ENCODE results near the gene KDM4C.

The KDM4C gene

DNA sequence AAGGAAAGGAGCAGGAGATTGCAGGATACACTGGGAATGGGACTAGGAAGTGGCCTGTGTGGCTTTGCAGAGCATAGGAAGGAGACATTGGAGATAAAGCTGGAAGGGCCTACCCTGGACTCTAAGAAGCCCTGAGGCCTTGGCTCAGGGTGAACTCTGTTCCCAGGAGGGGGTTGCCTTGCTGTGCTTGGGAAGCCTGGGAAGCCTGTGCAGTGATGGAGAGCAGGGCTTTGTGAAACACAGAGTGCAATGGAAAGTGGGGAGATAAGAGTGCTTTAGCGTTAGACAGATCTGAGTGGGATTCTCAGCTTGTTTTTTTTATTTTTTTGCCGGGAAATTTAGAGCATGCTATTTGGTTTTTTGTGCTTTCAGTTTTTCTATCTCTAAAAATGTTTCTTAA is 437.8 kb downstream of the KDM4C start:
- Mint-ChIP-seq H3K9me3 (peaks cover 6% of the 10 kb centered on the region), H3K4me3 (no peak overlapping the region), H3K27me3 (ENCODE audit: low read depth) (no peaks in the 10 kb centered on the region), H3K36me3 (ENCODE audit: low read depth) (peaks cover 1% of the 10 kb centered on the region), H3K27ac (no peak overlapping the region), H3K4me1 (ENCODE audit: low read depth) (peaks cover 3% of the 10 kb centered on the region)

DNA sequence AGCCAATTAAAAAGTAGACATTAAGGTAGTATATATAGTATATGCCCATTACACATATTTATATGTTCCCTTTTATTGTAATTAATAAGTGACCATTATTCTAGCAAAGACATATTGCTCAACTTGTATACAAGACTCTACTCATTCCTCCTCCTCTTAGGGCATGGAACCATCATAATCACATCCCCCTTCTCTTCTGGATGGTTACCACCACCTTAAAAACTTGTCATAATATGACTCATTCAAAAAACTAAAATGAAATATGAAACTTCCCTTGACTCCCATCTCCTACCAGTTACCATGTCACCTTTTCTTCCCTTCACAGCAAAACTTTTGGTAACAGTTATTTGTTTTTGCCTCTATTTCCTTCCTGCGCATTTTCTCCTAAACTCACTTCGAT is 438.7 kb downstream of the KDM4C start:
- Mint-ChIP-seq H3K27me3 (ENCODE audit: low read depth) (peaks cover 9% of the 10 kb centered on the region), H3K4me3 (no peak overlapping the region), H3K9me3 (no peaks in the 10 kb centered on the region), H3K27ac (no peak overlapping the region), H3K4me1 (ENCODE audit: low read depth) (peaks cover 3% of the 10 kb centered on the region), H3K36me3 (ENCODE audit: low read depth) (no peaks in the 10 kb centered on the region)

DNA sequence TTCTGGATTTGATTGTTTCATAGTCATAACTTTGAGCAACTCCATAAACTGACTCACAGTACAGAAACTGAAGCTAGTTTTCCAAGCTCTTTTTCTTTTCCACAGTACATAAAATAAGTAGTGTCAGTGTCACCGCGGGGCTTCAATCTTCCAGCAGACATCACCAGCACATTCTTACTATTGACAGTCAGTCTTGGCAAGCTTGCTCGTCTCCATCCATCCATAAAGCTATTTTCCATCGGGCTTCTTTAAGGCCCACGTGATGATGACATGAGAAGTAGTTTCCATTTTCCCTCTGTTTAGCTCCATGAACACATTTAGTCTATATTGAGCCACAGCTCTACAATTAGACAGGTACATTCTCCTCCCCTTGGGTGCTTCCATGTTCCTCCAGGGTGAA is 443.4 kb downstream of the KDM4C start:
- no peak overlapping the region for H3K4me3 Mint-ChIP-seq

DNA sequence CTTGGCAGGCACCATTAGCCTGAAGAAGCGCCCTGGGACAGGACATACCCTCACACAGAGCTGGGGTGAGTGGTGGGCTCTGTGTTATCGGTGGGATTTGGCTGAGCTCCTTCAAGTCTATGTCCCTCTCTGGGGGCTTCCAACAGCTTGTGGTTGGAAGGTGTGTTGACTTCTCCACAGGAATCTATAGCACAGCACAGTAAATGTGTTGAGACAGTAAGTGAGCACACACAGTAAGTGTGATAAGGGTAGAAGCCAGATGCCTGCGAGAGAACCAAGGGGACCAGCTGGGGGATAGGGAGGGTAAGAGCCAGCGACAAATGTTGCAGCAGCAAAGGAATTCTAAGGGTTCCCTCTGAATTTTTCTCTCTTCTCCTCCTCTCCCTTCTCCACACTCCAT is 448.0 kb downstream of the KDM4C start:
- no peak overlapping the region for H3K27ac Mint-ChIP-seq
- H3K36me3 Mint-ChIP-seq (ENCODE audit: low read depth): no peaks in the 10 kb centered on the region
- no peak overlapping the region for H3K4me3 Mint-ChIP-seq

More for the DNA sequence above, 443.4 kb downstream of the KDM4C start:
- H3K27me3 Mint-ChIP-seq (ENCODE audit: low read depth): peaks cover 22% of the 10 kb centered on the region
- H3K9me3 Mint-ChIP-seq: no peaks in the 10 kb centered on the region
- peaks cover 5% of the 10 kb centered on the region for H3K4me1 Mint-ChIP-seq (ENCODE audit: low read depth)
- H3K36me3 Mint-ChIP-seq (ENCODE audit: low read depth): no peaks in the 10 kb centered on the region
- no peak overlapping the region for H3K27ac Mint-ChIP-seq

DNA sequence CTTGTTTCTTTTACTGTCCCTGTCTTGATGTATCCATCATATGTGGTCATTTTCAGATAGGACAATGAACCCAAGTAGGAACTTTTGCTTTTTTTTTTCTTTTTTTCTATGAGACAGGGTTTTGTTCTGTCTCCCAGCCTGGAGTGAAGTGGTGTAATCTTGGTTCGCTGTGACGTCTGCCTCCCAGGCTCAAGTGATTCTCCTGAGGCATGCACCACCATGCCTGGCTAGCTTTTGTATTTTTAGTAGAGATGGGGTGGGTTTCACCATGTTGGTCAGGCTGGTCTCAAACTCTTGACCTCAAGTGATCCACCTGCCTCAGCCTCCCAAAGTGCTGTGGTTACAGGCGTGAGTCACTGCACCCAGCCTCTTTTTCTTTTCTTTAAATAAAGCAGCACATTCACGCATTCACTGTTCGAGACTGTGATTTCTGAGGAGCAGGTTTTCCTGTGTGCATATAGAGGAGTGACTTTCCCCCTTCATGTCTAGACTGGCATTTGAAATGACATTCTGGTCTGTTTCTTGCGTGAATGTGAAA is 448.5 kb downstream of the KDM4C start:
- Mint-ChIP-seq H3K36me3 (ENCODE audit: low read depth) (no peaks in the 10 kb centered on the region), H3K27me3 (ENCODE audit: low read depth) (peaks cover 38% of the 10 kb centered on the region), H3K4me3 (no peak overlapping the region), H3K9me3 (no peaks in the 10 kb centered on the region), H3K27ac (no peak overlapping the region), H3K4me1 (ENCODE audit: low read depth) (peaks cover 2% of the 10 kb centered on the region)

More for the DNA sequence above, 448.0 kb downstream of the KDM4C start:
- Mint-ChIP-seq H3K27me3 (ENCODE audit: low read depth) (peaks cover 41% of the 10 kb centered on the region), H3K9me3 (no peaks in the 10 kb centered on the region), H3K4me1 (ENCODE audit: low read depth) (peaks cover 2% of the 10 kb centered on the region)

DNA sequence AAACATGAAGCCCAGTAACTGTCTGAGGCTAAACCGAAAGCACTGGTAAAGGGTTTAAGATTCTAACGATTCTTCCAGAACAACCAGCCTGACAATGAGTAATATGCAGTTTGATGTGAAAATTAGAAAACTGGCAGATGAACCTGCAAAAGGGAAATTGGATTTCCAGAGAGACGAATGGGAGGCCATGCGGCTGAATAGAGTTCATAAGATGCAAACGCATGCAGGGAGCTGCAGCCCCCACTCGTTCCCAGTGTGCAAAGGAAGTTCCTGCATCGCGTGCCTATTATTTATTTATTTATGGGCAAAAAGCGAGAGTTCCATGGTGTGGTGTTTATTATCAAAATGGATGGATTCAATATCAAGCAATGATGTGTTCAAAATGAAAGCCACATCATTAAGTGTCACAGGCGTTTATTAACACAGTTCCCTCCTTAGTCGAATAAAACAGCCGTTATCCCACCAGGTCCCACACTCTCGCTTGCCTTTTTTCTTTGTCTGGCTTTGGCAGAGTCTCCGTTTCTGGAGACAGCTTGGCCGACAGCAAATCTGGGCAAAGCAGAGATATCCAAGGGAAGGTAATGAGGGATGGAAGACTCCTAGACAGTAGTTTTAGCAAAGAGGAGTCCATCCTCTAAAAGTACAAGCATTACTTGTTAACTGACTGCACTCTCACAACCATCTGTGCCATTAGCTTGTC is 451.4 kb downstream of the KDM4C start:
- Mint-ChIP-seq H3K4me1 (ENCODE audit: low read depth) (peaks cover 9% of the 10 kb centered on the region), H3K4me3 (no peak overlapping the region), H3K9me3 (no peaks in the 10 kb centered on the region), H3K36me3 (ENCODE audit: low read depth) (no peaks in the 10 kb centered on the region), H3K27me3 (ENCODE audit: low read depth) (peaks cover 48% of the 10 kb centered on the region), H3K27ac (no peak overlapping the region)

DNA sequence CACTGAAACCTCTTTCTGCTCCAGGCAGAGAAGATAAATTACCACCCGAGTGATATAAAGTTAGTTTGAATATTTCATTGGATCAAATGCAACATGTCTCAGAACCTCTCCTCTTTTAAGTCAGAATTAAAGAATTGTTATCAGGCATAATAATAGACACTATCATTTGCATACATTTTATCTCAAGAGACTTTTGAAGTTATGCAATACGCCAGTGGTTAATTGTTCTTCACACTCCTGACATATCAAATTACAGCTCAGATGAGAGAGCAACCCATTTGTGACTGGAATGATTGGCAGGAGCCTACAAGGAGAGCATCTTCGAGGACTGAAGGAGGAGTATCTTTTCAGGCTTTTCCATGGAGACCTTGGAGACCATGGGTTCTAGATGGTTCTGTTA is 452.2 kb downstream of the KDM4C start:
- Mint-ChIP-seq H3K4me3 (no peak overlapping the region), H3K27me3 (ENCODE audit: low read depth) (peaks cover 49% of the 10 kb centered on the region), H3K27ac (no peak overlapping the region), H3K36me3 (ENCODE audit: low read depth) (no peaks in the 10 kb centered on the region), H3K4me1 (ENCODE audit: low read depth) (peaks cover 9% of the 10 kb centered on the region), H3K9me3 (no peaks in the 10 kb centered on the region)

DNA sequence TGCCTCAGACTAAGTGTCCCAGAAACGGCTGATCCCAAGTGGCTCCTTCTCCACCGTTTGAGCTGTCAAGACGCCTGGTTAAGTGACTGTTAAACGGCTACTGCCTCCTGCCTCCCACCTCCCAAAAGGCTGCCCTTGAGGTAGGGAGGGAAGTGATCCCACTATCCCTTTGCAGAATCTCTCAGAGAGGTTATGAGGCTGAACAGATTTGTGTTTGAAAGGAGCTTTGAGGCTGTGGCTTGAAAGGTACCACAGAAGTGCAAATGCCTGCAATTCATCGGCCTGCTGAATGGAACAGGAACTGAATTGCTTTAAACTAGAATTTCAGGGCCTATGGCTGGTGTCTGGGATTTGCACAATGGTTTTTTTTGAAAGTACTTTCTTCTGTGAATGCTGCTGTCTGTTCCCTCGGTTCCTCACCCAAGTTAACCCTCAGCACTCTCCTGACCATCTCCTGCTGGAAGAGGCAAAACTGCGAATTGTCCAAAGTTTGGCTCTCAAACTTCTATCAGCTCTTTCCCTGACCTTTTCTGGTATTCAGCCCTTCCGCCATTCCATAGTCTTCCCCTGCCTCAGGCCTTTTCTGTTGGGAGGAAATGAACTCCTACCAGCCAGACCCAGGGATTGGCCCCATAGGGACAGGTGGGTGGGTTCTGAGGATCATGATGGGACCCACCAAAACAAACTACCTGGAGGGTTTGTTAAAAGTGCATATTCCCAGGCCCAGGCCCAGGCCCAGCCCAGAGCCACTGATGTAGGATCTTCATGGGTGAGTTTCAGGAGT is 453.3 kb downstream of the KDM4C start:
- Mint-ChIP-seq H3K27ac (no peak overlapping the region), H3K4me1 (ENCODE audit: low read depth) (peaks cover 9% of the 10 kb centered on the region), H3K9me3 (no peaks in the 10 kb centered on the region), H3K36me3 (ENCODE audit: low read depth) (no peaks in the 10 kb centered on the region), H3K27me3 (ENCODE audit: low read depth) (peaks cover 49% of the 10 kb centered on the region), H3K4me3 (no peak overlapping the region)

DNA sequence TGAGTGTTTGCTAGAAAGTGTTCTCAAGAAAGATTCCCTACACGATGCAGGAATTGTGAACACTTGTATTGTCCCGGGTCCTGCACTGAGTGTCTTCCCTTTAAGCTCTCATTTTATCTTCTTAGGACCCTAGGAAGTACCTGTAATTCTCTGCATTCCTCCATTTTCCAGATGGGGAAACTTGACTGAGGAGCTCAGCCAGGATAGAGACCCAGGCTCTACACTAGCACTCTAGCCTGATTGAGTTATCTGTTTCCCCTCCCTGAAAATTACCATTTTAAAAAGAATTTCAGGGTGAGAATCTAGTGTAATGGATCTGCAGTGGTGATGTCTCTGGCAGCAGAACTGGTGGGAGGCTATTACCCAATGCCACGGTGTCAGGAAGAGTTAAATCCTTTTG is 453.9 kb downstream of the KDM4C start:
- no peaks in the 10 kb centered on the region for H3K9me3 Mint-ChIP-seq
- H3K4me3 Mint-ChIP-seq: no peak overlapping the region
- peaks cover 15% of the 10 kb centered on the region for H3K4me1 Mint-ChIP-seq (ENCODE audit: low read depth)
- no peaks in the 10 kb centered on the region for H3K36me3 Mint-ChIP-seq (ENCODE audit: low read depth)
- peaks cover 49% of the 10 kb centered on the region for H3K27me3 Mint-ChIP-seq (ENCODE audit: low read depth)
- no peak overlapping the region for H3K27ac Mint-ChIP-seq

DNA sequence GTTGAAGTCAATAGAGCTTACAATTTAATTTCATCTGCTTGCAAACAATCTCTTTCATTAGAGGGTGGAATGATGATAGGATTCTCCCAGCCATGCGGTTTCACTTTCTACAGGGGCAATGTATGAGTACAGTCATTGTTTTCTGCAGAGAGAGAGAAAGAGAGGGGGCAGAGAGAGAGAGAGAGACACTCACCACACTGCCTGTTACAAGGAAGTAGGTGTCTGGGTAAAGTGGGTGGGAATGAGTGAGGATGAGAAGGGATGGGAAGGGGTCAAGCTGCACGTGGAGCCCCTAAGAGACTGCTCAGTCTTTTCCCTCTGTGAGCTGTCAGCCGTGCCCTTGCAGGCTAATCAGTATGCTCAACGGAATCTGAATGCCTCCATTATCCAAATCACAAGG is 454.3 kb downstream of the KDM4C start:
- H3K27me3 Mint-ChIP-seq (ENCODE audit: low read depth): peaks cover 52% of the 10 kb centered on the region
- H3K4me3 Mint-ChIP-seq: no peak overlapping the region
- peaks cover 3% of the 10 kb centered on the region for H3K9me3 Mint-ChIP-seq
- peaks cover 20% of the 10 kb centered on the region for H3K4me1 Mint-ChIP-seq (ENCODE audit: low read depth)
- H3K36me3 Mint-ChIP-seq (ENCODE audit: low read depth): peaks cover 4% of the 10 kb centered on the region
- H3K27ac Mint-ChIP-seq: no peak overlapping the region

DNA sequence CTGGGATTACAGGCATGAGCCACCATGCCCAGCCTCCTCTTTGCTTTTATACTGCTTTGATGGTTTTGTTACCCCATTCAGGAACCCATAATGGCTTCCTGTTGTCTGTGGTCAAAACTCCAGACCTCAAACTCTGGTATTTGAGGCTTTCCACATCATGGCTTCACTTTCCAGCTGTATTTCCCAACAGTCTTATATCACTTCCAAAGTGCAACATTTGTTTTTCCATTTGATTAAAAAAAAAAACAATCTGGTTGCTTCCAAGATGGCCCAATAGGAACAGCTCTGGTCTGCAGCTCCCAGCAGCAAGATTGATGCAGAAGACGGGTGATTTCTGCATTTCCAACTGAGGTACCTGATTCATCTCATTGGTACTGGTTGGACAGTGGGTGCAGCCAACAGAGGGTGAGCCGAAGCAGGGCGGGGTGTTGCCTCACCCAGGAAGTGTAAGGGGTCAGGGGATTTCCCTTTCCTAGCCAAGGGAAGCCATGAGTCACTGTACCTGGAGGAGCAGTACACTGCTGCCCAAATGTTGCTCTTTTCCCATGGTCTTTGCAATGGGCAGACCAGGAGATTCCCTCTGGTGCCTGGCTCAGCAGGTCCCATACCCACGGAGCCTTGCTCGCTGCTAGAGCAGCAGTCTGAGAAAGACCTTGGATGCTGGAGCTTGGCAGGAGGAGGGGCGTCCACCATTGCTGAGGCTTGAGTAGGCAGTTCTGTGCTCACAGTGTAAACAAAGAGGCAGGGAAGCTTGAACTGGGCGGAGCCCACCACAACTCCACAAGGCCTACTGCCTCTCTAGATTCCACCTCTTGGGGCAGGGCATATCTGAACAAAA is 458.4 kb downstream of the KDM4C start:
- peaks cover 28% of the 10 kb centered on the region for H3K4me1 Mint-ChIP-seq (ENCODE audit: low read depth)
- H3K36me3 Mint-ChIP-seq (ENCODE audit: low read depth): peaks cover 18% of the 10 kb centered on the region
- peak overlapping the region; percentile 67 for H3K27ac Mint-ChIP-seq
- H3K9me3 Mint-ChIP-seq: peaks cover 27% of the 10 kb centered on the region
- H3K4me3 Mint-ChIP-seq: peak overlapping the region; percentile 40
- peaks cover 61% of the 10 kb centered on the region for H3K27me3 Mint-ChIP-seq (ENCODE audit: low read depth)

DNA sequence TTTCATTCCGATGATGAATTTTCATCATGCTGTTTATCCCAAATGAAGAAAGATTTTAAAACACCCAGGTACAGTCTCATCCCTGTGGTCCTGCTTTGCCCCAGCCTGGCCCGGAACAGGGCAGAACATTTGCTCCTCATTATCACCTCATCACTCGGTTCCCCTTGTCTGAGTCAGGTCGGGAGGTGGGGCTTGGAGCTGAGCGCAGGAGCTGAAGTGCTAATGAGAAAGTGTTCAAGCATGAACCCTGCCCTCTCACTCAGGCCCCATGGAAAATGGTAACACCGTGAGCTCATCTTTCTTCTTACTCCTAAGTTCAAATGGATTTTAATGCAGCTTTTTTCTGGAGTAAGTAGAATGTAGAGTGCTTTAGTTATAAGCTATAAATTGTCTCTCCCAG is 466.2 kb downstream of the KDM4C start:
- H3K27ac Mint-ChIP-seq: no peak overlapping the region
- H3K27me3 Mint-ChIP-seq (ENCODE audit: low read depth): peaks cover 68% of the 10 kb centered on the region
- H3K9me3 Mint-ChIP-seq: peaks cover 20% of the 10 kb centered on the region
- peaks cover 13% of the 10 kb centered on the region for H3K4me1 Mint-ChIP-seq (ENCODE audit: low read depth)
- H3K4me3 Mint-ChIP-seq: no peak overlapping the region
- peaks cover 2% of the 10 kb centered on the region for H3K36me3 Mint-ChIP-seq (ENCODE audit: low read depth)
